Activated T-cell treated with anti-CD3 and anti-CD28 coated beads for 4 hours (primary cell): Measurements from ENCODE around the gene PCDHB12.
"Not testable (repeated sequence)": the region's sequence is repeated elsewhere in the genome, so short reads cannot be mapped to it uniquely, and the experiment has no call there.

Experiments used
- DNase-seq: peaks from one replicate; pipeline ENCODE4 v3.0.0-alpha.2; 2020

The PCDHB12 gene

GRCh38 chr5:141210849-141211248 lies 2.3 kb downstream of the PCDHB12 start:
- DNase-seq = not testable (repeated sequence)

- not testable (repeated sequence) for DNase-seq
Observed at GRCh38 chr5:141213656-141214339, 5.3 kb downstream of the PCDHB12 start, which contains the start of gene PCDHB13. PCDHB13 (plus strand) TSS chr5:141213919; CDS start chr5:141214124, 205 bp downstream.

GRCh38 chr5:141214583-141214982 lies 6.1 kb downstream of the PCDHB12 start:
- not testable (repeated sequence) for DNase-seq

GRCh38 chr5:141215504-141215903 lies 7.0 kb downstream of the PCDHB12 start:
- not testable (repeated sequence) for DNase-seq

- not testable (repeated sequence) for DNase-seq
Observed at GRCh38 chr5:141216035-141216434, 7.5 kb downstream of the PCDHB12 start.

- no peak for DNase-seq
Observed at GRCh38 chr5:141223112-141223783, 14.7 kb downstream of the PCDHB12 start, which contains the start of gene PCDHB14. PCDHB14 (plus strand) TSS chr5:141223343; CDS start chr5:141223506, 163 bp downstream.

- DNase-seq = not testable (repeated sequence)
Observed at GRCh38 chr5:141224844-141225243, 16.3 kb downstream of the PCDHB12 start.

GRCh38 chr5:141225421-141225820 lies 16.9 kb downstream of the PCDHB12 start:
- DNase-seq = not testable (repeated sequence)

GRCh38 chr5:141234109-141234667 lies 25.7 kb downstream of the PCDHB12 start:
- DNase-seq = no peak

GRCh38 chr5:141235922-141236321 lies 27.4 kb downstream of the PCDHB12 start:
- DNase-seq = not testable (repeated sequence)

- DNase-seq = no peak
Observed at GRCh38 chr5:141236516-141237313, 28.2 kb downstream of the PCDHB12 start.

- no peak for DNase-seq
Observed at GRCh38 chr5:141241496-141241895, 33.0 kb downstream of the PCDHB12 start.

- no peak for DNase-seq
Observed at GRCh38 chr5:141245250-141245717, 36.8 kb downstream of the PCDHB12 start, which contains the start of gene PCDHB15. PCDHB15 (plus strand) TSS chr5:141245395; CDS start chr5:141245579, 184 bp downstream.

GRCh38 chr5:141246971-141247370 lies 38.5 kb downstream of the PCDHB12 start:
- DNase-seq = not testable (repeated sequence)

GRCh38 chr5:141247434-141247833 lies 38.9 kb downstream of the PCDHB12 start:
- not testable (repeated sequence) for DNase-seq

GRCh38 chr5:141250576-141250975 lies 42.1 kb downstream of the PCDHB12 start:
- DNase-seq = no peak

GRCh38 chr5:141258464-141258863 lies 49.9 kb downstream of the PCDHB12 start:
- DNase-seq = no peak

- no peak for DNase-seq
Observed at GRCh38 chr5:141258948-141259347, 50.4 kb downstream of the PCDHB12 start.

GRCh38 chr5:141260458-141261237 lies 52.1 kb downstream of the PCDHB12 start:
- no peak for DNase-seq

- no peak for DNase-seq
Observed at GRCh38 chr5:141261238-141261546, 52.7 kb downstream of the PCDHB12 start.
